Kidney capillary endothelial cell (primary cell): ENCODE data around the gene ARHGAP28.
"Not testable (repeated sequence)": the region's sequence is repeated elsewhere in the genome, so short reads cannot be mapped to it uniquely, and the experiment has no call there.

Experiments
- DNase-seq: peaks from one replicate; pipeline ENCODE4 v3.0.0-alpha.2; 2018; ENCODE audit warnings: low spot score

Gene ARHGAP28

GRCh38 chr18:6819332-6819731, 89.8 kb downstream of the ARHGAP28 start:
- no peak for DNase-seq

- no peak for DNase-seq
Observed at GRCh38 chr18:6820314-6820713, 90.8 kb downstream of the ARHGAP28 start.

- DNase-seq = no peak
Observed at GRCh38 chr18:6821356-6821755, 91.8 kb downstream of the ARHGAP28 start.

- not testable (repeated sequence) for DNase-seq
Observed at GRCh38 chr18:6827161-6827560, 97.6 kb downstream of the ARHGAP28 start.

DNA sequence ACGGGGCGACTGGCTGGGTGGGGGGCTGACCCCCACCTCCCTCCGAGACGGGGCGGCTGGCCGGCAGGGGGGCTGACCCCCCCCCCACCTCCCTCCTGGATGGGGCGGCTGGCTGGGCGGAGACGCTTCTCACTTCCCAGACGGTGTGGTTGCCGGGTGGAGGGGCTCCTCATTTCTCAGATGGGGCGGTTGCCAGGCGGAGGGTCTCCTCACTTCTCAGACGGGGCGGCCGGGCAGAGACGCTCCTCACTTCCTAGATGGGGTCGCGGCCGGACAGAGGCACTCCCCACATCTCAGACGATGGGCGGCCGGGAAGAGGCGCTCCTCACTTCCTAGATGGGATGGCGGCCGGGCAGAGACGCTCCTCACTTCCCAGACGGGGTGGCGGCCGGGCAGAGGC, 98.0 kb downstream of the ARHGAP28 start:
- not testable (repeated sequence) for DNase-seq

DNA sequence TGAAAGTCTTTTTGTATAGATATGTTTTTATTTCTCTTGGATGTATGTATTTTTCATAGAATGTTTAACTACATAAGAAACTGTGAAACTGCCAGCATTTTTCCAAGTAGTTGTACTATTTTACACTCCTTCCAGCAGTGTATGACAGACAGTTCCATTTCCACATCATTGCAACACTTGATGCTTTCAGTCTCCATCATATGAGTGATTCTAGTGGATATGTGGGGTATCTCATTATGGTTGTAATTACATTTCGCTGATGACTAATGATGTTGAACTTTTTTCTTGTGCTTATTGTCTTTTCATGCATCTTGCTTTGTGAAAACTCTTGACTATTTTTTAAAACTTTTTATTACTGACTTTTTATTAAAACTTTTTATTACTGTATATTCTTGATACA, 101.4 kb downstream of the ARHGAP28 start:
- DNase-seq = no peak

- DNase-seq = no peak
Observed at GRCh38 chr18:6835345-6835744, 105.8 kb downstream of the ARHGAP28 start.

DNA sequence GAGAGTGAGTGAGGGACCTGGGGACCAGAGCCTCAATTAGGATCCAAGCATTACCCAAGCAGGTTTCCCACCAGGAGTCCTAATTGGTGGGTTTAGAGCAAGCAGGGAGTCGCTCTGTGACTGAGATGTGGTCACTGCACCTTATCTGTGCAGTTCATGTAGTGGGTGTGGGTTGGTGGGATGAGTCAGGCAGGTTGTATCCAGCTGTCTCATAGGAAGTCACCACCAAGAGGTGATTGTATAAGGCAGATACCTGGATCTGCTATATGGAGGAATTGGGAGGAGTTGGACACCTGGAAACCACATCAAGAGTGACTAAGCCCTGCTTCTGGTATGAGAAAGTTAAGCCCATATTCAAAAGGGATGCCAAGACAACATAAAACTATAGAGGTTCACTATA, 106.8 kb downstream of the ARHGAP28 start:
- DNase-seq = no peak

- no peak for DNase-seq
Observed at GRCh38 chr18:6837904-6838303, 108.4 kb downstream of the ARHGAP28 start.

DNA sequence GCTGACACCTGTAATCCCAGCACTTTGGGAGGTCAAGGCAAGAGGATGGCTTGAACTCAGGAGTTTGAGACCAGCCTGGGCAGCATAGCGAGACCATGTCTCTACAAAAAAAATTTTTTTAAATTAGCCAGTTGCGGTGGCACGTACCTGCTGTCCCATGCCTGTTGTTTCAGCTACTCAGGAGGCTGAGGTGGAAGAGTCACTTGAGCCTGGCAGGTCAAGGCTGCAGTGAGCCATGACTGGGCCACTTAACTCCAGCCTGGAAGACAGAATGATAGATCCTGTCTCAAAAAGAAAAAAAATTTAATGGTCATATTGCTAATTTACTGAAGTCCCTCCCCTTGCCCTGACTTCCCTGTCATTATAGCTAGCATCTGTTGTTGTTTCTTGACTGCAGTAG, 112.6 kb downstream of the ARHGAP28 start:
- DNase-seq = no peak

GRCh38 chr18:6843308-6843707, 113.8 kb downstream of the ARHGAP28 start:
- no peak for DNase-seq

- DNase-seq = not testable (repeated sequence)
Observed at GRCh38 chr18:6845521-6845920, 116.0 kb downstream of the ARHGAP28 start.

- no peak for DNase-seq
Observed at GRCh38 chr18:6850396-6850795, 120.9 kb downstream of the ARHGAP28 start.

DNA sequence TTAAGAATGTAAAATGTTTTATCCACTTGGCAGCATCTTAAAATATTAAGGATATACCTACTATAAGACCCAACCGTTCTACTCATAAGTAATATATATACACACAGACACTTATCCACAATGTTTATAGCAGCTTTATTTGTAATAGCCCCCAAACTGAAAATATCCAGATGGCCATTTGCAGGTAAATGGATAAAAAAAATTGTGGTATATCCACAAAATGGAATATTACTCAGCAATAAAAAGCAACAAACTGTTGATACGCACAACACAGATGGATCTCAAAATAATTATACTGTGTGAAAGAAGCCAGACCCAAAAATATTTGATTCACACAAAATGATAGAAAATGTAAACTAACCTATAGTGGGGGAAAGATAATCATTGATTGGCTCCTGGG, 122.0 kb downstream of the ARHGAP28 start:
- no peak for DNase-seq

DNA sequence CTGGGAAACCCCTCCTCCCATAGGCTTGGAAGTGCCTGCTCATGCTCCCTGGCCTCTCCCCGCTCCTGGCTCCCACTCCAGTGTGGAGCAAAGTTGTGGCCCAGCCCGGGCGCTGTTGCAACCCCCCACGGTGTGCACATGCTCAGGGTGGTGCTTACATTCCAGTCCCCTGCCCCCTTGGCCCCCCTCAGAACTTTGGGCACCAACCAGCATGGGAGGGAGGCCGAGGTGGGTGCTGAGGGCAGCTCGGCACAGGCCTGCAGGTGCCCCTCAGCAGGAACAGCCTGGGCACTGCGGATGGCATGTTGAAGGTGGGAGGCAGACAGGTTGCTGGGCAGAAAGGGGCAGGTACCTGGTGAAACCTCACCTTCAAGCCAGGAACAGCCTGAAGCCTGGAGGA, 125.3 kb downstream of the ARHGAP28 start:
- no peak for DNase-seq

- no peak for DNase-seq
Observed at GRCh38 chr18:6855767-6856166, 126.3 kb downstream of the ARHGAP28 start.

DNA sequence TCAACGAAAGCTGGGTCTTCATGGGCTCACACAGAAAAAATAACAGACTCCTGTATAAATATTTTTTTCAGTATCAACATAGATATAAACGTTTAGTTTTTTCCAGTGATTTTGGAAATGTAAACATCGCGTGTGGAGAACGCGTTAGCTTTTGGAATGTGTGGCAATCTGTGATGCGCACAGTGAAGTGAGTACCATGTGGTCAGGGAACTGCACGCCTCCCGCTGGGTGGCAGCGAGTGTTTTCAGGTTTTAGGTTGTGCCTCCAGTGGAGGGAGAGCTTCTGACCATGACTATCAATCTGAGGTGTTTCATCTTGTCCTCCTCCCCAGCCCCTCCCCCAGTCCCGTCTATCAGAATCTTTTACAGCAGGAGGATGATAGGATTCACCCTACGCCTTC, 127.8 kb downstream of the ARHGAP28 start:
- no peak for DNase-seq

DNA sequence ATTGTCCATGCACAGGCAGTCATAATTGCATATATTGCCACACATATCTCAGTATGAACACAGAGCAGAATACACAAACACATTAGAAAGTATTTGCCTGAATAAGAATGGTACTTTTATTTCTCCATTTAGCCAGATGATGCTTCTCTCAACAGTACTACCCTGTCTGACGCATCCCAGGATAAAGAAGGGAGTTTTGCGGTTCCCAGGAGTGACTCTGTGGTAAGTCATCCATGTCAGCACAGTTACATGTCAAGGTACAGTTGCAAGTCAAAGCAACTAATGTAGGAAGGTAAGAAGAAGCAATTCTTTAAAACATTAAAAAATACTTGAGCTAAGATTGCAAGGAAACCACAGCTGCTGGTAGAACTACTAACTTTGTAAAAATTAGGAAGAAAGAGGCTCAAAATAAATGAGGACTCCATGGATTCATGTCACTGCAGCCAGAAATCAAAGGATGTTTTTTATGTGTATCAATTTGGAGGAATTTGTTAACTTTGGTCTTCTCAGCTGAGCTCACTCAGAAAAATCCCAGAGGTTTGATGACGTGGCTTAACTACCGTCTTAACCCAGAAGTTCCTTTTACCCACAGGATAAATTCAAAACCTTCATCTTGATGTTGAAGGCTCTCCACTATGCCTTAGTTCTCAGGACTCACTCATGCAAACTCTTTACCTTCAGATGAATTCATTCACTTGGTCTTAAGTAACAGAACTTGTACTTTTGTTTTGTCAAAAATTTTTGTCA, 130.3 kb downstream of the ARHGAP28 start:
- no peak for DNase-seq

DNA sequence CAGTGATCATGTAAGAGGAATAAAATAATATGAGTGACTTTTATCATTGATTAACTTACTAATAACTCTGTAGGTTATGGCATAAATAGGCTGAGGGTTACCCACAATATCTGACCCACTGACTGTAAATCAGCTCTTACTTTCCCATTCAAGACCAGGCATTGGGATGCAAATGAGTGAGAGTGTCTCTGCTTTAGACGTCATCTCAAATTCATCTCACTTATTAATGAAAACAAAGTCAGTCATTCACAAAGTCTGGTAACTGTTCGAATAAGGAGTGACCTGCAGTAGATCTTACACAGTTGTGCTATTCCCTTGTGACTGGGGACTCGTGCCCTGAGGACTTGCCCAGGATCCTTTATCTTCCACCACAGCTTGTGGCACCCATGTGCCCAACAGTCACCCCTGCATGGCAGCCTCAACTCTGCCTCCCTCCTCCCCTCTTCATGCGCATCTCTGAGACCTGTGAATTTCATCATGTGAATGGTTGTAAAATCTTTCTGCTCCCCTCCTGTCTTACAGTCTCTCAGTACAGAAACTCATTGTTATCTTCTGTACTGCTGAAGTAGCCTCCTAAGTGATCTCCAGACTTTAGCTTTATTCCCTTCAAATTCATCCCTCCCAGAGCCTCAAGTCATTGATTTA, 131.4 kb downstream of the ARHGAP28 start:
- DNase-seq = no peak

GRCh38 chr18:6865251-6865650, 135.7 kb downstream of the ARHGAP28 start:
- no peak for DNase-seq

DNA sequence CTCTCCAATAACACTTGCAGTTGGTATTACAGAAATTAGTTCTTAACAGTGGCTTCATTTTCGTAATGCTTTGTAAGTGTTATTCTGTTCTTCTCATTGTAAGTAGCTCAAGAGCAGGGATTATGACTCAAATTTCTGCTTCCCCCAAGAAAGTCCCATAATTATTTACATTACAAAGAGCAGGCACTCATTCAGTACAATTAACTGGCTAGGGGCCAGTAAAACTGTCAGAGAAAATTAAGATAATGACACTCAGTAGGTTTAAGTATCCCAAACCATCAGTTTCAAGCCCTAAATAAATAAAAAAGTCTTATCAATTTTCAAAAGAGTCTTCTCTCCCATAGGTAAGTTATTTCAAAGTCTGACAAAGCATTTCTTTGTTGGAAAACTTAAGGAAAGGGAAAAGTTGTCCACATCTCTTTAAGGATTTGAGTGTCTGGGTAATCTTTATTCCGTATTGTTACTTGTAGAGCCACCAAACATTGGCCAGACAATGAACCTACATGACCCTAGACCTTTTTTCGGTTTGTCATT, 137.1 kb downstream of the ARHGAP28 start:
- no peak for DNase-seq

- DNase-seq = no peak
Observed at GRCh38 chr18:6868033-6868432, 138.5 kb downstream of the ARHGAP28 start.

GRCh38 chr18:6871566-6871965, 142.1 kb downstream of the ARHGAP28 start:
- DNase-seq = no peak
